ENCODE results near the gene ZNF714.

The ZNF714 gene

DNA sequence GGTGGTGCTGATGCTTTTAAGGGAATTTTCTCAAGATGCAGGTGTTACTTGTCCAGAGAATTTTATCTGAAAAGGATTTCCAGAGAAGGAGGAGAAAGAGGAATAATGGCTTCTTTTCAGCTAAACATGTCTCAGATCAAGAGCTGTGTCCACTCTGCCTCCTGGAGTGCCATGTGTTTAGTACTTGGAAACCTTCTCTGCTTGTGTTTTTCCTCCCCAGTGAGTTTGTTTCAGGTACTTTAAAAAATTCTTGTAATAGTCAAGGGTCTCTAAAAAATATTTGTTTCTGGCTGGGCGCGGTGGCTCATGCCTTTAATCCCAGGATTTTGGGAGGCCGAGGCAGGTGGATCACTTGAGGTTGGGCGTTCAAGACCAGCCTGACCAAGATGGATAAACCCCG, 82.5 kb downstream of the ZNF714 start:
- Histone ChIP-seq H3K36me3 (replicated peaks; ENCODE audit: insufficient read depth, low read length) (no peaks in the 10 kb centered on the region), H2AFZ (ENCODE audit: low read length) (no peak overlapping the region), H3K27ac (ENCODE audit: low read length) (no peak overlapping the region), H4K20me1 (ENCODE audit: insufficient read depth, low read length) (no peaks in the 10 kb centered on the region), H3K79me2 (ENCODE audit: low read length) (peaks cover 1% of the 10 kb centered on the region), H3K9me2 (replicated peaks; ENCODE audit: insufficient read depth, low read length) (no peaks in the 10 kb centered on the region), H3K9me3 (replicated peaks; ENCODE audit: insufficient read depth, low read length) (no peaks in the 10 kb centered on the region), H3K4me3 (ENCODE audit: low read length) (no peak overlapping the region), H3K9ac (ENCODE audit: low read length) (no peak overlapping the region), H3K4me1 (ENCODE audit: low read length) (no peaks in the 10 kb centered on the region), H3F3A (ENCODE audit: insufficient read depth, low read length) (no peaks in the 10 kb centered on the region), H3K4me2 (ENCODE audit: low read depth, low read length) (no peak overlapping the region), H3K27me3 (replicated peaks; ENCODE audit: insufficient read depth, low read length) (no peaks in the 10 kb centered on the region)
- DNase-seq: no peak
- TF ChIP-seq EZH2phosphoT487 (IDR thresholded peaks at IDR 0.05; ENCODE audit: low read length) (no peak), EZH2 (optimal IDR thresholded peaks at IDR 0.05; ENCODE audit: low read depth, low read length) (no peak)
- TF ChIP-seq, protein P1, sequence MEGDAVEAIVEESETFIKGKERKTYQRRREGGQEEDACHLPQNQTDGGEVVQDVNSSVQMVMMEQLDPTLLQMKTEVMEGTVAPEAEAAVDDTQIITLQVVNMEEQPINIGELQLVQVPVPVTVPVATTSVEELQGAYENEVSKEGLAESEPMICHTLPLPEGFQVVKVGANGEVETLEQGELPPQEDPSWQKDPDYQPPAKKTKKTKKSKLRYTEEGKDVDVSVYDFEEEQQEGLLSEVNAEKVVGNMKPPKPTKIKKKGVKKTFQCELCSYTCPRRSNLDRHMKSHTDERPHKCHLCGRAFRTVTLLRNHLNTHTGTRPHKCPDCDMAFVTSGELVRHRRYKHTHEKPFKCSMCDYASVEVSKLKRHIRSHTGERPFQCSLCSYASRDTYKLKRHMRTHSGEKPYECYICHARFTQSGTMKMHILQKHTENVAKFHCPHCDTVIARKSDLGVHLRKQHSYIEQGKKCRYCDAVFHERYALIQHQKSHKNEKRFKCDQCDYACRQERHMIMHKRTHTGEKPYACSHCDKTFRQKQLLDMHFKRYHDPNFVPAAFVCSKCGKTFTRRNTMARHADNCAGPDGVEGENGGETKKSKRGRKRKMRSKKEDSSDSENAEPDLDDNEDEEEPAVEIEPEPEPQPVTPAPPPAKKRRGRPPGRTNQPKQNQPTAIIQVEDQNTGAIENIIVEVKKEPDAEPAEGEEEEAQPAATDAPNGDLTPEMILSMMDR (IDR thresholded peaks at IDR 0.05; ENCODE audit: low read length): no peak

DNA sequence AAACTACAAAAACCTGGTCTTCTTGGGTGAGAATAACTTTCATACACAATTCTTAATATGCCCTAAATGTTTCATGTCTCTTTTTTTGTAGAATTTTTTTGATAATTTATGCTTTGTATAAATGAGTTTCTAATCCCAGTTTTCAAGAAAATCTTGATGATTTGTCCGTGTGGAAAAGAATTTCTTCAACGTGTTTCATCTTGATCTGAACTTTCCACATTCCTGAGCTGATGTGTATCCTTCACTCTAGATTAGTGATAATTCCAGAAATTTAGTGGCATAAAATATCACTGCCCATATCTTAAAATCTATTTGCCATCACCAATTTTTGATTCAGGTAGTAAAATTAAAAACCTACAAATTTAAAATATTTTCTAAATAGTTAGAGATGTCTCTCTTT, 84.4 kb downstream of the ZNF714 start:
- H2AFZ ChIP-seq (ENCODE audit: low read length): no peak overlapping the region
- no peak for DNase-seq
- no peaks in the 10 kb centered on the region for H4K20me1 ChIP-seq (ENCODE audit: insufficient read depth, low read length)
- no peaks in the 10 kb centered on the region; the same call in 1 of the 2 replicates for H3K79me2 ChIP-seq (ENCODE audit: low read length)
- no peak for TF ChIP-seq EZH2 (optimal IDR thresholded peaks at IDR 0.05; ENCODE audit: low read depth, low read length)
- TF ChIP-seq EZH2phosphoT487 (IDR thresholded peaks at IDR 0.05; ENCODE audit: low read length): no peak
- TF ChIP-seq, protein P1 (IDR thresholded peaks at IDR 0.05; ENCODE audit: low read length): no peak
- H3K4me3 ChIP-seq (ENCODE audit: low read length): no peak overlapping the region
- no peaks in the 10 kb centered on the region for H3F3A ChIP-seq (ENCODE audit: insufficient read depth, low read length)
- no peaks in the 10 kb centered on the region for H3K36me3 ChIP-seq (replicated peaks; ENCODE audit: insufficient read depth, low read length)
- no peaks in the 10 kb centered on the region for H3K4me1 ChIP-seq (ENCODE audit: low read length)
- no peak overlapping the region for H3K27ac ChIP-seq (ENCODE audit: low read length)
- H3K4me2 ChIP-seq (ENCODE audit: low read depth, low read length): no peak overlapping the region
- no peaks in the 10 kb centered on the region for H3K9me2 ChIP-seq (replicated peaks; ENCODE audit: insufficient read depth, low read length)
- no peaks in the 10 kb centered on the region for H3K9me3 ChIP-seq (replicated peaks; ENCODE audit: insufficient read depth, low read length)
- no peaks in the 10 kb centered on the region for H3K27me3 ChIP-seq (replicated peaks; ENCODE audit: insufficient read depth, low read length)
- H3K9ac ChIP-seq (ENCODE audit: low read length): no peak overlapping the region

All from MM.1S (cell line).